GM10248 (cell line): ENCODE measurements around the gene VEGFB.

Source experiments
- CTCF ChIA-PET: fragments of 300-600 bp; sonication (Branson Sonifier 250); formaldehyde crosslinking; extraction: SDS; loops from one replicate; lab custom pipeline; 2021; ENCODE audit warnings: antibody characterized with exemption; lab: Yijun Ruan, JAX
- POLR2A ChIA-PET: fragments of 350-650 bp; sonication (Branson Sonifier 250); formaldehyde crosslinking; extraction: SDS; loops from one replicate; lab custom pipeline; 2020; ENCODE audit warnings: antibody characterized with exemption; lab: Yijun Ruan, JAX
- DNase-seq: peaks from one replicate; pipeline ENCODE4 v3.0.0; 2012; ENCODE audit errors: extremely low spot score
- TF ChIP-seq, protein P1 (sequence below): IDR thresholded peaks from 2 replicates; pipeline ENCODE4 v1.5.1; 2012; ENCODE audit warnings: mild to moderate bottlenecking, low read depth; ENCODE audit errors: extremely low read depth, missing control alignments, control extremely low read depth

VEGFB gene

DNA sequence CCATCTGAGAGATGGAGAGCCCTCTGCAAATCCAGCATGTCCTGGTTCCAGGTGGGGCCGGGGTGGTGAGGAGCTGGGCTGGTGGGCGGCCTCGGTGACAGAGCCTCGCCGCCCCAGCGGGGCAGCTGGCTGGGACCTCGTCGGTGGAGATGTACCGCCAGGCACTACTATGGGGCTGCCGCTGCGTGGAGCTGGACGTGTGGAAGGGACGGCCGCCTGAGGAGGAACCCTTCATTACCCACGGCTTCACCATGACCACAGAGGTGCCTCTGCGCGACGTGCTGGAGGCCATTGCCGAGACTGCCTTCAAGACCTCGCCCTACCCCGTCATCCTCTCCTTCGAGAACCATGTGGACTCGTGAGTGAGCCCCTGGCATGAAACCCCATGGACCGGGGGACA is 24.0 kb downstream of the VEGFB start:
- ChIA-PET POLR2A (no interaction called here), CTCF (interaction anchor here (0.9 to 14.6 kb wide), 4 partner anchors 8 to 52 kb away, joined by 3 to 134 read pairs (median 8); partner anchors contain the start of genes FERMT3 and PLCB3)
- DNase-seq: no peak
- TF ChIP-seq, protein P1, sequence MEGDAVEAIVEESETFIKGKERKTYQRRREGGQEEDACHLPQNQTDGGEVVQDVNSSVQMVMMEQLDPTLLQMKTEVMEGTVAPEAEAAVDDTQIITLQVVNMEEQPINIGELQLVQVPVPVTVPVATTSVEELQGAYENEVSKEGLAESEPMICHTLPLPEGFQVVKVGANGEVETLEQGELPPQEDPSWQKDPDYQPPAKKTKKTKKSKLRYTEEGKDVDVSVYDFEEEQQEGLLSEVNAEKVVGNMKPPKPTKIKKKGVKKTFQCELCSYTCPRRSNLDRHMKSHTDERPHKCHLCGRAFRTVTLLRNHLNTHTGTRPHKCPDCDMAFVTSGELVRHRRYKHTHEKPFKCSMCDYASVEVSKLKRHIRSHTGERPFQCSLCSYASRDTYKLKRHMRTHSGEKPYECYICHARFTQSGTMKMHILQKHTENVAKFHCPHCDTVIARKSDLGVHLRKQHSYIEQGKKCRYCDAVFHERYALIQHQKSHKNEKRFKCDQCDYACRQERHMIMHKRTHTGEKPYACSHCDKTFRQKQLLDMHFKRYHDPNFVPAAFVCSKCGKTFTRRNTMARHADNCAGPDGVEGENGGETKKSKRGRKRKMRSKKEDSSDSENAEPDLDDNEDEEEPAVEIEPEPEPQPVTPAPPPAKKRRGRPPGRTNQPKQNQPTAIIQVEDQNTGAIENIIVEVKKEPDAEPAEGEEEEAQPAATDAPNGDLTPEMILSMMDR: no peak

DNA sequence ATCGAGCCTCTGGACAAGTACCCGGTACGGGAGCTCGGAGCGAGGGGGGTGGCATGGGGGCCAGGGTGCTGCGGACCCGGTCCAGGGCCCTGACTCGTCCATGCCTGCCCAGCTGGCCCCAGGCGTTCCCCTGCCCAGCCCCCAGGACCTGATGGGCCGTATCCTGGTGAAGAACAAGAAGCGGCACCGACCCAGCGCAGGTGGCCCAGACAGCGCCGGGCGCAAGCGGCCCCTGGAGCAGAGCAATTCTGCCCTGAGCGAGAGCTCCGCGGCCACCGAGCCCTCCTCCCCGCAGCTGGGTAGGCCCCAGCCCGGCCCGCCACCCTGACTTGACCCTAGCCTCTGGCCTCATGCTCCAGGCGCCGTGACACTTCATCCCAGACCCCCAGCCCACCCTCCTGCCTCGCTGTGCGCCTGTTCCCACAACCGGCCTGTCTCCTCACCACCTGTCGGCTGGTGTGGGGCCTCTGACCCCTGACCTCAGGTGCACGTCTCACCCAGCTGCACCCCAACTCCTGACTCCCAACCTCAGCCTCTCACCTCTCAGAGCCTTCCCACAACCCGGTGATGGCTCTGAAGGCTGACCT is 24.7 kb downstream of the VEGFB start:
- ChIA-PET CTCF (interaction anchor here (0.9 to 14.6 kb wide), 4 partner anchors 8 to 53 kb away, joined by 3 to 134 read pairs (median 8); partner anchors contain the start of genes FERMT3 and PLCB3), POLR2A (interaction anchor here (0.5 kb wide), 1 partner anchor 10 kb away, joined by 4 read pairs; no protein-coding TSS in a partner anchor)
- DNase-seq: no peak
- TF ChIP-seq, protein P1: no peak

DNA sequence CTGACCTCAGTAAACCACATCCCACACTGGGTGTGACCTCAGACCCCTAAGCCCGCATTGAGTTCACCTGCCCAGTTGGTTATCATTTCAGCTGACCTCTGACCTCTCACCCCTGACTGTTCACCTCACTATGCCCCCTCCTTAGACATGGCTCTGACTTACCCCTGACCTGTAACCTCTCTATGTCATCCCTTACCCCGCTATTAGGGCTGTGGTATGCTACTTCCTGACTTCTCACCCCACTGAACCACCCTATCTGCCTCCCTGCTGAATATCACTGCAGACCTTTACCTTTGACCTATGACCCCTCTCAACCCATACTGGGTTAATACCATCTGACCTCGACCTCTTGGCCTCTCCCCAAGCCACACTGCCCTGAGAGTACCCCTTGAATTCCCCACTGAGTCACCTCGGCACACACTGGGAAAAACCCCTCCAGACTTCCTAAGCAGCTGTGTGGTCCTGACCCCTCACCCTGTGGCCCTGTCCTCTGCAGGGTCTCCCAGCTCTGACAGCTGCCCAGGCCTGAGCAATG is 25.2 kb downstream of the VEGFB start:
- peak; percentile 48 for DNase-seq
- ChIA-PET POLR2A (interaction anchor here (0.5 kb wide), 1 partner anchor 9 kb away, joined by 4 read pairs; no protein-coding TSS in a partner anchor), CTCF (interaction anchor here (0.9 to 14.6 kb wide), 3 partner anchors 9 to 45 kb away, joined by 3 to 134 read pairs (median 9); partner anchors contain the start of gene PLCB3)
- TF ChIP-seq, protein P1: no peak

DNA sequence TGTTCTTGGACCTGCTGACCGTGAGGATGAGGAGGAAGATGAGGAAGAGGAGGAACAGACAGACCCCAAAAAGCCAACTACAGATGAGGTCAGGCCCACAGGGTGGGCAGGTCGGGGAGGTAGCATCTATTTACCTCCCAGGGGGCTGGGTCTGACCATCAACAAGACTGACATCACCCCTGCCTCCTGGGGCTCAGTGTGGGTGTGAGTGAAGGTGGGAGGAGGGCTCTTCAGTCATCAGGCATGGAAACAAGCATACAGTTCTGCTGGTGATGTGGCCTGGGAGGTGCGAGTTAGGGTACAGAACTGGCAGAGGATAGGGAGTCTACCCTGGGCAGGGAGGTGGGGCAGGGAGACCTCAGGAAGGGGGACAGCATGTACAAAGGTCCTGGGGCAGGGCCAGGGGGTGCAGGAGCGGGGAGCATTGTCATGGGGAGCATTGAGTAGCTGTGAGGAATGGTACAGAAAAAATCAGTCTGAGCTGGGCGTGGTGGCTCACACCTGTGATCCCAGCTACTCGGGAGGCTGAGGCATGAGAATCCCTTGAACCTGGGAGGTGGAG is 25.8 kb downstream of the VEGFB start:
- DNase-seq: peak; percentile 57
- ChIA-PET CTCF (interaction anchor here (1.8 to 14.6 kb wide), 2 partner anchors 10 to 12 kb away, joined by 5 to 134 read pairs; partner anchors contain the start of gene PLCB3), POLR2A (no interaction called here)
- TF ChIP-seq, protein P1: no peak

DNA sequence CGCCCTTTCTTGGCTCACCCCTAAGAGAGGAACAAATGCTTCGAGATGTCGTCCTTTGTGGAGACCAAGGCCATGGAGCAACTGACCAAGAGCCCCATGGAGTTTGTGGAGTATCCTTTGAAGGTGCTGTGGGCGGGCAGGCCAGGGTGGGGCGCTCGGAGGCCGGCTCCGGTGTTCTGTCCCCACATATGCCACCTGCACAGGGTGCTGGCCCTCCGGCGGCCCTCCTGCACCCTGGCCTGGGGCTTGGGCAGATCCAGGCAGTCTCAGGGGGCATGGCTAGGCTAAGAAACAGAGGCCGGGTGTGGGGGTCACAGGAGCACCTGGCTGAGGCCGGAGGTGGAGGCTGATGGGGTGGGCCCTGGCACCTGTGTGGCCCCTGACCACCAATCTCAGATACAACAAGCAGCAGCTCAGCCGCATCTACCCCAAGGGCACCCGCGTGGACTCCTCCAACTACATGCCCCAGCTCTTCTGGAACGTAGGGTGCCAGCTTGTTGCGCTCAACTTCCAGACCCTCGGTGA is 27.2 kb downstream of the VEGFB start:
- CTCF ChIA-PET: interaction anchor here (1.0 to 14.6 kb wide), 4 partner anchors 10 to 55 kb away, joined by 3 to 134 read pairs (median 6); partner anchors contain the start of genes CATSPERZ, FERMT3 and PLCB3
- POLR2A ChIA-PET: no interaction called here
- DNase-seq: no peak
- TF ChIP-seq, protein P1: no peak
